HG03520 (cell line): ENCODE data around the gene ZBTB40.

ENCODE experiments used
- ATAC-seq: cut with Tn5 transposase; IDR thresholded peaks from one replicate; pipeline ENCODE4 v1.9.1; 2021; ENCODE audit warnings: mild to moderate bottlenecking, moderate library complexity; ENCODE audit not compliant: unreplicated experiment

Gene ZBTB40

GRCh38 chr1:22552021-22552420 lies 100.4 kb downstream of the ZBTB40 start:
- ATAC-seq, result no peak

- ATAC-seq, result no peak
Observed at GRCh38 chr1:22553104-22553880, 101.6 kb downstream of the ZBTB40 start.

- ATAC-seq, result no peak
Observed at GRCh38 chr1:22553991-22554522, 102.4 kb downstream of the ZBTB40 start.

- no peak for ATAC-seq
Observed at GRCh38 chr1:22555371-22555656, 103.7 kb downstream of the ZBTB40 start.

GRCh38 chr1:22556391-22557104 lies 104.9 kb downstream of the ZBTB40 start:
- ATAC-seq, result no peak

- ATAC-seq, result no peak
Observed at GRCh38 chr1:22557341-22557950, 105.8 kb downstream of the ZBTB40 start.

- ATAC-seq, result no peak
Observed at GRCh38 chr1:22562584-22563583, 111.2 kb downstream of the ZBTB40 start, which contains the start of gene EPHA8. TSS of gene EPHA8 (plus strand) at chr1:22563489. CDS start at chr1:22563636, 147 bp downstream.

GRCh38 chr1:22563671-22564602 lies 112.3 kb downstream of the ZBTB40 start:
- ATAC-seq, result no peak

- ATAC-seq, result no peak
Observed at GRCh38 chr1:22566161-22566560, 114.5 kb downstream of the ZBTB40 start.

GRCh38 chr1:22567197-22567596 lies 115.5 kb downstream of the ZBTB40 start:
- no peak for ATAC-seq

GRCh38 chr1:22567994-22568393 lies 116.3 kb downstream of the ZBTB40 start:
- ATAC-seq, result no peak

GRCh38 chr1:22569269-22569668 lies 117.6 kb downstream of the ZBTB40 start:
- no peak for ATAC-seq

GRCh38 chr1:22570140-22570909 lies 118.7 kb downstream of the ZBTB40 start:
- no peak for ATAC-seq

- ATAC-seq, result no peak
Observed at GRCh38 chr1:22572818-22573217, 121.2 kb downstream of the ZBTB40 start.

- no peak for ATAC-seq
Observed at GRCh38 chr1:22573237-22573636, 121.6 kb downstream of the ZBTB40 start.

- no peak for ATAC-seq
Observed at GRCh38 chr1:22575532-22576149, 124.0 kb downstream of the ZBTB40 start.

GRCh38 chr1:22576150-22576544 lies 124.5 kb downstream of the ZBTB40 start:
- no peak for ATAC-seq

- ATAC-seq, result no peak
Observed at GRCh38 chr1:22576617-22577016, 125.0 kb downstream of the ZBTB40 start.
